ENCODE measurements around the gene NRXN3.

The NRXN3 gene

DNA sequence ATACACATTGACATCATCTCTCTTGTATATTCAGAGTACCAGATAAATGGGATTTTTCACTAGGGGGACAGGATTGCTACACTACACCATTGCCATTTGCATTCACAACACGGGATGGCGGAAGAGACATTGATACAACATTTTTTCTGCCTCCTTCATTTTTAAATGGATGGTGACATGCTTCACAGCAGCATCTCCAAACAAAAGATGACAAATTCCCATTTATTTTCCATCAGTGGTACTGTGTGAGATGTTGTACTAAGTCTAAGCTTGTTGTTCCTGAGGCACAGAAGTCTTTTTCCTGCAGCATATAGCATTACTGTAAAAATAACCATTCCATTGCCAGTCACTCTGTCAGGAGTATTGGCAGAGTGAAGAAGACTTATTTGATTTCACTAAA is 912.7 kb downstream of the NRXN3 start:
- ATAC-seq (ENCODE audit: low read depth): no peak
- H3K36me3 ChIP-seq (ENCODE audit: low read depth): no peaks in the 10 kb centered on the region
- no peaks in the 10 kb centered on the region for H3K9me3 ChIP-seq (ENCODE audit: severe bottlenecking)
- H3K27ac ChIP-seq (ENCODE audit: poor library complexity, severe bottlenecking): no peak overlapping the region
- TF ChIP-seq, protein P1, sequence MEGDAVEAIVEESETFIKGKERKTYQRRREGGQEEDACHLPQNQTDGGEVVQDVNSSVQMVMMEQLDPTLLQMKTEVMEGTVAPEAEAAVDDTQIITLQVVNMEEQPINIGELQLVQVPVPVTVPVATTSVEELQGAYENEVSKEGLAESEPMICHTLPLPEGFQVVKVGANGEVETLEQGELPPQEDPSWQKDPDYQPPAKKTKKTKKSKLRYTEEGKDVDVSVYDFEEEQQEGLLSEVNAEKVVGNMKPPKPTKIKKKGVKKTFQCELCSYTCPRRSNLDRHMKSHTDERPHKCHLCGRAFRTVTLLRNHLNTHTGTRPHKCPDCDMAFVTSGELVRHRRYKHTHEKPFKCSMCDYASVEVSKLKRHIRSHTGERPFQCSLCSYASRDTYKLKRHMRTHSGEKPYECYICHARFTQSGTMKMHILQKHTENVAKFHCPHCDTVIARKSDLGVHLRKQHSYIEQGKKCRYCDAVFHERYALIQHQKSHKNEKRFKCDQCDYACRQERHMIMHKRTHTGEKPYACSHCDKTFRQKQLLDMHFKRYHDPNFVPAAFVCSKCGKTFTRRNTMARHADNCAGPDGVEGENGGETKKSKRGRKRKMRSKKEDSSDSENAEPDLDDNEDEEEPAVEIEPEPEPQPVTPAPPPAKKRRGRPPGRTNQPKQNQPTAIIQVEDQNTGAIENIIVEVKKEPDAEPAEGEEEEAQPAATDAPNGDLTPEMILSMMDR (IDR thresholded peaks at IDR 0.05; ENCODE audit: poor library complexity, severe bottlenecking): no peak
- H3K27me3 ChIP-seq (ENCODE audit: insufficient read depth, poor library complexity, severe bottlenecking): no peaks in the 10 kb centered on the region
- DNase-seq (ENCODE audit: low spot score): no peak
- H3K4me1 ChIP-seq (ENCODE audit: insufficient read depth, poor library complexity, severe bottlenecking): no peaks in the 10 kb centered on the region
- H3K4me3 ChIP-seq (ENCODE audit: severe bottlenecking): no peak overlapping the region

DNA sequence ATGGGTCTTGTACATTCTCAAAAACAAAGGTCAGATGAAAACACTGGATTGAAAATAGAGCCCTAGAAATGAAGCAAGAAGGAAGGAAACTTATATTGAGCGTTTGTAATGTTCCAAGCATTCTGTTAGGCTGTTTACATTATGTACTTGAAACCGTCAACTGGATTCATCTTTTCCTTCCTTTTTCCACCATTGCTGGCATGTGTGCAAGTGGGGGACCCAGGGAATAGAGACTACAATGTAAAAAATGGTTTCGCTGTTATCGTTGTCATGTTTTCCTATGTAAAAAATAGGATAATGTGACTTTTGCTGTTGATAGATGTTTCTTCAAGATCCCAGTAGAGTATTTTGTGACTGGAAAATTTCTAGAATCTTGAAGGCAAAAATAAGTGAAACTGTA is 913.2 kb downstream of the NRXN3 start:
- DNase-seq (ENCODE audit: low spot score) (no peak), ATAC-seq (ENCODE audit: low read depth) (no peak)
- Histone ChIP-seq H3K27ac (ENCODE audit: poor library complexity, severe bottlenecking) (no peak overlapping the region), H3K4me1 (ENCODE audit: insufficient read depth, poor library complexity, severe bottlenecking) (no peaks in the 10 kb centered on the region), H3K4me3 (ENCODE audit: severe bottlenecking) (no peak overlapping the region), H3K36me3 (ENCODE audit: low read depth) (no peaks in the 10 kb centered on the region), H3K27me3 (ENCODE audit: insufficient read depth, poor library complexity, severe bottlenecking) (no peaks in the 10 kb centered on the region), H3K9me3 (ENCODE audit: severe bottlenecking) (no peaks in the 10 kb centered on the region)
- TF ChIP-seq, protein P1 (IDR thresholded peaks at IDR 0.05; ENCODE audit: poor library complexity, severe bottlenecking): no peak

DNA sequence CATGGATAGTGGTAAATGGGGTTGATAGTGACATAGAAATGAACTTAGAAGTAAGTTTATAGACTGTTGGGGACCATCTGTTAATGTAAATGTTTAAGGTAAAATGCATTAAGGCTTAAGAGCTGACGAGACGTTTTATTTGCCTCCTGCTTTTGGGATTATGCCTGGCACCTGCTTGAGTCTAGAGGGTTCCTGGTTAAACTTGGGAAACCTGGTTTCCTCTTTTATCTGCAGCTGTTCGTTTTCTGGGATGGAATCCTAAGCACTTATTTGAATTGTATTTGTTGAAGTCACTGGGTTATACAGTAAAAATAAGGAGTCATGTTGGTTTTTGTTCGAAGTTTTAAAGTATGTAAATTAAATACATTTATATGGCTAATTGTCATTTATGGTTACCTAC is 914.7 kb downstream of the NRXN3 start:
- TF ChIP-seq, protein P1 (IDR thresholded peaks at IDR 0.05; ENCODE audit: poor library complexity, severe bottlenecking): no peak
- DNase-seq (ENCODE audit: low spot score): no peak
- Histone ChIP-seq H3K4me3 (ENCODE audit: severe bottlenecking) (no peak overlapping the region), H3K36me3 (ENCODE audit: low read depth) (no peaks in the 10 kb centered on the region), H3K27me3 (ENCODE audit: insufficient read depth, poor library complexity, severe bottlenecking) (no peaks in the 10 kb centered on the region), H3K27ac (ENCODE audit: poor library complexity, severe bottlenecking) (no peak overlapping the region), H3K9me3 (ENCODE audit: severe bottlenecking) (no peaks in the 10 kb centered on the region), H3K4me1 (ENCODE audit: insufficient read depth, poor library complexity, severe bottlenecking) (no peaks in the 10 kb centered on the region)
- ATAC-seq (ENCODE audit: low read depth): no peak

DNA sequence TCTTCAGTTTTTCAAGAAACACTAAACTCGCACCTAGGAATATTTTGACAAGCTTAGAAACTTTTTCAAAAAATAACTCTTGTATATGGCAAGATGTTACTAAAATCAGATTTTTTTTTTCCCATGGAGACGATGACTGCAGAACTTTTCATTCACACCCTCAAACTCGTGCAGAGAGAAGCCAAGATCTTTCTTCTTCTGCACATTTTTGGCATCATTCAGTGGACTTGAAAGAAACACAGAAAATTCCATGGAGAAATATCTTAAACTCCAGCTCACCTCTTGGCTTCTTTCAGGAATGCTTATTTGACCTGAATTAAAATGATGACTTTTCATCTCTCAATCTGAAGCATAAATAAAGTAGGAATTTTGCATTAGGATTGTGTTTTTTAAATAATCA is 919.4 kb downstream of the NRXN3 start:
- Histone ChIP-seq H3K36me3 (ENCODE audit: low read depth) (no peaks in the 10 kb centered on the region), H3K4me1 (ENCODE audit: insufficient read depth, poor library complexity, severe bottlenecking) (no peaks in the 10 kb centered on the region), H3K9me3 (ENCODE audit: severe bottlenecking) (no peaks in the 10 kb centered on the region), H3K27me3 (ENCODE audit: insufficient read depth, poor library complexity, severe bottlenecking) (no peaks in the 10 kb centered on the region), H3K27ac (ENCODE audit: poor library complexity, severe bottlenecking) (no peak overlapping the region), H3K4me3 (ENCODE audit: severe bottlenecking) (no peak overlapping the region)
- no peak for DNase-seq (ENCODE audit: low spot score)
- TF ChIP-seq, protein P1 (IDR thresholded peaks at IDR 0.05; ENCODE audit: poor library complexity, severe bottlenecking): no peak
- no peak for ATAC-seq (ENCODE audit: low read depth)

DNA sequence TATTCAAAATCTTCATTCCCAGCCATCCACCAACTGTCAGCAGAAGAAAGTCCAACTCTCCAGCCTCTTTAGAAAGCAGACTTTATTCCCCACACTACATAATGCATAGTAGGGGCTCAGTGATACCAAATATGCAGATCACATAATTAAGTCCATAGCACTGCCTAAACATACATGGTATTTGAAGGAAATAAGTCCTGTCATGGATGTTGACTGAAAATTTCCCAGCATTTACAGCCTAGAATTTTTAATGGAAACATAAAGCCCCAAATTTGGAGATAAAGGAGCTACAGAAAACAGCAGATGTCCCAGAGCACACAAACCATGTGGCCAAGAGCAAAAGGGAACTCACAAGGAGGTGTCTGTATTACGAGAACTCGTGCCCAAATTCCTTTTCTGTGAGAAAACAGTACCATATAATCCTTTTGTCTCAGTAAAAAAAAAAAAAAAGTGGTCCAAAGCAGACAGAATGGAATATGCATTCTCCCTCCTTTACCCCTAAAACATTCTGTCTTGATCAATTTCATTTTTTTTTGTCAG is 920.5 kb downstream of the NRXN3 start:
- H3K4me1 ChIP-seq (ENCODE audit: insufficient read depth, poor library complexity, severe bottlenecking): no peaks in the 10 kb centered on the region
- H3K27me3 ChIP-seq (ENCODE audit: insufficient read depth, poor library complexity, severe bottlenecking): no peaks in the 10 kb centered on the region
- TF ChIP-seq, protein P1 (IDR thresholded peaks at IDR 0.05; ENCODE audit: poor library complexity, severe bottlenecking): no peak
- H3K4me3 ChIP-seq (ENCODE audit: severe bottlenecking): no peak overlapping the region
- no peaks in the 10 kb centered on the region for H3K36me3 ChIP-seq (ENCODE audit: low read depth)
- no peak overlapping the region for H3K27ac ChIP-seq (ENCODE audit: poor library complexity, severe bottlenecking)
- ATAC-seq (ENCODE audit: low read depth) (no peak), DNase-seq (ENCODE audit: low spot score) (no peak)
- no peaks in the 10 kb centered on the region for H3K9me3 ChIP-seq (ENCODE audit: severe bottlenecking)

All from RWPE2 (cell line).